Measurements from ENCODE around the gene PROB1.

DNA sequence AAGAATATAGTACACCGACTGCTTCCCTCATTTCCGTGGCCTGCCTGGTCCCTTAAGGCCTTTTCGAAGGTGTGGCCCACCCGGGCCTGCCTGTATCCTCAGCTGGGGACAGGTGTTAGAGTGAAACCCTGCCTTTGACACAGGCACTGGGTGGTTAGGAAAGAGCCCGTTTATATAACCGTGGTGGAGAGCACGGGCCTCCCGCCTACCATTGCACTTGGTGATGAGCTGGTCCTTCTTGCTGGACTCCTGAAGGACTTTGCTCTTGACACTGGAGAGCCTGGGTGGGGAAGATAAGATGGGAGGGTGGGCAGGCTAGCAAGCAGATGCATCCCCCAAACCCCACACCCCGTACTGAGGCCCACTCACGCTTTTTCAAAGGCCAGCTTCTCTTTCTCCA, 6.6 kb upstream of the PROB1 start:
- no peak for TF ChIP-seq RAD21 (IDR thresholded peaks at IDR 0.05; ENCODE audit: low read depth)
- TF ChIP-seq TAF1 (IDR thresholded peaks at IDR 0.05; ENCODE audit: low read depth) = no peak
- TF ChIP-seq NFIC (IDR thresholded peaks at IDR 0.05) = no peak
- TF ChIP-seq CEBPB (IDR thresholded peaks at IDR 0.05) = no peak
- no peak for TF ChIP-seq REST (IDR thresholded peaks at IDR 0.05; ENCODE audit: low read depth)
- no peak for TF ChIP-seq EP300 (IDR thresholded peaks at IDR 0.05; ENCODE audit: borderline replicate concordance)
- TF ChIP-seq CREB1 (IDR thresholded peaks at IDR 0.05; ENCODE audit: low read depth) = no peak
- TF ChIP-seq MAX (IDR thresholded peaks at IDR 0.05) = no peak
- no peak for TF ChIP-seq TCF12 (IDR thresholded peaks at IDR 0.05; ENCODE audit: low read depth)
- no peak for TF ChIP-seq FOXM1 (IDR thresholded peaks at IDR 0.05; ENCODE audit: borderline replicate concordance, low read depth)
- TF ChIP-seq, protein P1, sequence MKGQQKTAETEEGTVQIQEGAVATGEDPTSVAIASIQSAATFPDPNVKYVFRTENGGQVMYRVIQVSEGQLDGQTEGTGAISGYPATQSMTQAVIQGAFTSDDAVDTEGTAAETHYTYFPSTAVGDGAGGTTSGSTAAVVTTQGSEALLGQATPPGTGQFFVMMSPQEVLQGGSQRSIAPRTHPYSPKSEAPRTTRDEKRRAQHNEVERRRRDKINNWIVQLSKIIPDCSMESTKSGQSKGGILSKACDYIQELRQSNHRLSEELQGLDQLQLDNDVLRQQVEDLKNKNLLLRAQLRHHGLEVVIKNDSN (IDR thresholded peaks at IDR 0.05) = no peak
